Transverse colon (tissue), 4 donors: ENCODE data around the gene BRF1.

Experiments
- CTCF ChIP-seq, 5 experiments: fragments of 200-600 bp in 3 of 5; fragments of 450-650 bp in 2 of 5; sonication (generic) in 3 of 5; IDR thresholded peaks; 1 replicate in 2 of 5; 2 replicates in 3 of 5; pipeline ENCODE4 v1.5.1; 2016 to 2017; ENCODE audit warnings: antibody characterized with exemption in 5 of 5, inconsistent platforms in 3 of 5, mild to moderate bottlenecking in 2 of 5, moderate library complexity in 1 of 5
- EP300 ChIP-seq: sonication (generic); formaldehyde crosslinking; IDR thresholded peaks from one replicate; pipeline ENCODE4 v1.6.1; 2017; ENCODE audit warnings: antibody characterized with exemption, low read depth
- POLR2AphosphoS5 ChIP-seq, 3 donors: sonication (generic); formaldehyde crosslinking; IDR thresholded peaks; one replicate each; pipeline ENCODE4 v1.6.1; 2016; ENCODE audit warnings: antibody characterized with exemption in 3 of 3

- TF ChIP-seq CTCF (IDR thresholded peaks at IDR 0.05) (no peak), POLR2AphosphoS5 (IDR thresholded peaks at IDR 0.05) (no peak), EP300 (no peak)
Measured at GRCh38 chr14:105219753-105220152, 81.0 kb downstream of the BRF1 start.
